Tibial nerve (tissue), 4 donors: ENCODE results near the gene HAUS6. TPM values are rescaled to one million over a fixed set of nuclear protein-coding genes. Genes with fewer than 3 reads are reported as not detected.
"Not testable (repeated sequence)": the region's sequence is repeated elsewhere in the genome, so short reads cannot be mapped to it uniquely, and the experiment has no call there.

Experiments
- DNase-seq, 2 donors: peaks; one replicate each; pipeline ENCODE4 v3.0.0-alpha.2; 2019; ENCODE audit warnings: low spot score in 2 of 2
- H3K27ac ChIP-seq, 4 donors: fragments of 200-600 bp; sonication (generic) in 3 of 4; one replicate each; pipeline ENCODE4 v1.5.1; 2017 to 2019; ENCODE audit warnings: mild to moderate bottlenecking in 1 of 4
- H3K27me3 ChIP-seq, 2 donors: fragments of 200-600 bp; sonication (generic) in 1 of 2; one replicate each; pipeline versions ENCODE4 v1.5.1 to v1.6.0; 2017 to 2019
- H3K36me3 ChIP-seq, 3 donors: fragments of 200-600 bp; sonication (generic); one replicate each; pipeline ENCODE4 v1.5.1; 2018 to 2019
- H3K4me1 ChIP-seq, 4 donors: fragments of 200-600 bp; sonication (generic) in 3 of 4; one replicate each; pipeline ENCODE4 v1.5.1; 2017 to 2019
- H3K4me3 ChIP-seq, 4 donors: fragments of 200-600 bp; sonication (generic) in 3 of 4; one replicate each; pipeline ENCODE4 v1.5.1; 2017 to 2019; ENCODE audit warnings: mild to moderate bottlenecking in 1 of 4, moderate library complexity in 1 of 4
- H3K9me3 ChIP-seq, 4 donors: fragments of 200-600 bp; sonication (generic) in 3 of 4; one replicate each; pipeline ENCODE4 v1.5.1; 2017 to 2019
- CTCF ChIP-seq, 5 experiments: fragments of 200-600 bp in 3 of 5; fragments of 450-650 bp in 2 of 5; sonication (generic) in 3 of 5; IDR thresholded peaks; one replicate each; pipeline ENCODE4 v1.5.1; 2016 to 2019; ENCODE audit warnings: antibody characterized with exemption in 5 of 5, mild to moderate bottlenecking in 3 of 5, moderate library complexity in 2 of 5
- EP300 ChIP-seq, 2 donors: sonication (generic); formaldehyde crosslinking; IDR thresholded peaks; one replicate each; pipeline ENCODE4 v1.6.1; 2017; ENCODE audit warnings: antibody characterized with exemption in 2 of 2, mild to moderate bottlenecking in 1 of 2
- POLR2A ChIP-seq, 2 donors: fragments of 450-650 bp; IDR thresholded peaks; one replicate each; pipeline ENCODE4 v1.6.1; 2017; ENCODE audit warnings: antibody characterized with exemption in 2 of 2, mild to moderate bottlenecking in 2 of 2, moderate library complexity in 2 of 2
- WGBS, 2 donors: methylation state at CpG; one replicate each; pipeline ENCODE4 v1.1.5; 2018; 5-methylcytosine and 5-hydroxymethylcytosine counted together
- small RNA-seq: library from RNA; depleted of rRNA; stranded (forward); fragments of <200 nt; gene quantifications from one replicate; pipeline ENCODE3, GENCODE V24; 2016
- total RNA-seq, 4 donors: library from RNA; depleted of rRNA; stranded (reverse); fragments of >200 nt; gene quantifications; one replicate each; pipeline ENCODE4 v1.1.0, GENCODE V29; 2016

Gene HAUS6
- total RNA-seq, 4 donors from 2014 or later, result 10.1 to 37.1 (median 11.2) TPM

GRCh38 chr9:19022206-19022605, 80.5 kb downstream of the HAUS6 start:
- TF ChIP-seq EP300 (IDR thresholded peaks at IDR 0.05), result no peak
- H3K9me3 ChIP-seq, result no peaks in the 10 kb centered on the region
- no peak for DNase-seq
- H3K27me3 ChIP-seq, result no peaks in the 10 kb centered on the region
- no peaks in the 10 kb centered on the region for H3K36me3 ChIP-seq
- H3K27ac ChIP-seq, result no peak overlapping the region
- no peaks in the 10 kb centered on the region for H3K4me1 ChIP-seq
- no peak overlapping the region for H3K4me3 ChIP-seq
- 89 to 94% methylated on average over 2 of the region's 2 CpGs for WGBS, 2 donors

- not testable (repeated sequence) for DNase-seq, H3K27ac ChIP-seq, H3K36me3 ChIP-seq, H3K4me1 ChIP-seq, H3K9me3 ChIP-seq, H3K27me3 ChIP-seq, H3K4me3 ChIP-seq
- 95 to 96% methylated on average over 2 of the region's 2 CpGs for WGBS, 2 donors
These were observed 81.1 kb downstream of the HAUS6 start for GRCh38 chr9:19021649-19022048.

- Histone ChIP-seq H3K27me3 (no peaks in the 10 kb centered on the region), H3K9me3 (no peaks in the 10 kb centered on the region)
These were observed 81.7 kb downstream of the HAUS6 start for GRCh38 chr9:19020886-19021455.

GRCh38 chr9:19018201-19018600, 84.5 kb downstream of the HAUS6 start:
- H3K9me3 ChIP-seq, result no peaks in the 10 kb centered on the region
- DNase-seq, result no peak
- no peaks in the 10 kb centered on the region for H3K36me3 ChIP-seq
- H3K4me1 ChIP-seq, result no peaks in the 10 kb centered on the region
- H3K27me3 ChIP-seq, result no peaks in the 10 kb centered on the region
- H3K27ac ChIP-seq, result no peak overlapping the region
- 59 to 69% methylated on average over 4 of the region's 4 CpGs for WGBS, 2 donors
- no peak for TF ChIP-seq POLR2A (IDR thresholded peaks at IDR 0.05)
- no peak for TF ChIP-seq CTCF (IDR thresholded peaks at IDR 0.05)
- TF ChIP-seq EP300 (IDR thresholded peaks at IDR 0.05), result no peak
- no peak overlapping the region for H3K4me3 ChIP-seq

More at GRCh38 chr9:19020886-19021455, 81.7 kb downstream of the HAUS6 start:
- WGBS, 2 donors, result 70 to 93% methylated on average over 3 of the region's 3 CpGs
- H3K27ac ChIP-seq, result no peak overlapping the region
- no peaks in the 10 kb centered on the region for H3K36me3 ChIP-seq
- H3K4me3 ChIP-seq, result no peak overlapping the region
- no peak for DNase-seq
- TF ChIP-seq EP300 (IDR thresholded peaks at IDR 0.05) (no peak), CTCF (IDR thresholded peaks at IDR 0.05) (no peak), POLR2A (IDR thresholded peaks at IDR 0.05) (no peak)
- H3K4me1 ChIP-seq, result no peaks in the 10 kb centered on the region

- H3K4me3 ChIP-seq, result no peak overlapping the region
- no peaks in the 10 kb centered on the region for H3K36me3 ChIP-seq
- no peak for DNase-seq
- WGBS, 2 donors, result 70 to 73% methylated on average over 5 of the region's 5 CpGs
- H3K9me3 ChIP-seq, result no peaks in the 10 kb centered on the region
- H3K27ac ChIP-seq, result no peak overlapping the region
- H3K4me1 ChIP-seq, result no peaks in the 10 kb centered on the region
- no peaks in the 10 kb centered on the region for H3K27me3 ChIP-seq
- no peak for TF ChIP-seq CTCF (IDR thresholded peaks at IDR 0.05)
- TF ChIP-seq POLR2A (IDR thresholded peaks at IDR 0.05), result no peak
- no peak for TF ChIP-seq EP300 (IDR thresholded peaks at IDR 0.05)
These were observed 93.2 kb downstream of the HAUS6 start for GRCh38 chr9:19009391-19009965.

Small RNA genes lying within 50 kb of the gene (small RNA-seq; reads per million reads assigned to genes)
- not detected for gene RF00019
- gene RNU6-264P, result not detected
- gene SCARNA8, result 13.8 reads per million, percentile 91 among the genes with 10 or more reads in this experiment

Other genes starting within 250 kb of the HAUS6 start
- 1 to 10 TPM in 1 of 4 donors, under 1 TPM in 1, not detected in 2; 0.39 to 1.0 TPM for gene SAXO1, start 69.7 kb downstream of the HAUS6 start, total RNA-seq
- 10 to 100 TPM; 51.9 to 64.7 (median 58.5) TPM for gene RRAGA, start 53.5 kb downstream of the HAUS6 start, total RNA-seq
- 100 to 1,000 TPM in 3 of 4 donors, 10 to 100 TPM in 1; 64.7 to 595 (median 148) TPM for gene PLIN2, start 24.6 kb upstream of the HAUS6 start, total RNA-seq
- gene DENND4C, start 127.8 kb upstream of the HAUS6 start, total RNA-seq, result 100 to 1,000 TPM in 1 of 4 donors, 10 to 100 TPM in 3; 60.4 to 102 (median 72.5) TPM